COR-L47 (cell line): ENCODE data around the gene TPK1.

Experiments
- DNase-seq: peaks from one replicate; lab custom pipeline; 2025; lab: John Stamatoyannopoulos, UW

Gene TPK1

GRCh38 chr7:144528536-144529045 is 307.3 kb downstream of the TPK1 start:
- DNase-seq, result no peak

- no peak for DNase-seq
Measured at GRCh38 chr7:144527051-144527471, 308.8 kb downstream of the TPK1 start.

GRCh38 chr7:144525956-144526355 is 309.9 kb downstream of the TPK1 start:
- no peak for DNase-seq

- DNase-seq, result no peak
Measured at GRCh38 chr7:144524271-144524670, 311.6 kb downstream of the TPK1 start.

GRCh38 chr7:144523621-144524020 is 312.2 kb downstream of the TPK1 start:
- DNase-seq, result no peak

GRCh38 chr7:144519925-144520324 is 315.9 kb downstream of the TPK1 start:
- no peak for DNase-seq

GRCh38 chr7:144518360-144518759 is 317.5 kb downstream of the TPK1 start:
- no peak for DNase-seq

GRCh38 chr7:144517749-144518148 is 318.1 kb downstream of the TPK1 start:
- no peak for DNase-seq

GRCh38 chr7:144516729-144517525 is 318.9 kb downstream of the TPK1 start:
- DNase-seq, result no peak

- peak; percentile 57 for DNase-seq
Measured at GRCh38 chr7:144513334-144513733, 322.5 kb downstream of the TPK1 start.

GRCh38 chr7:144510621-144511020 is 325.2 kb downstream of the TPK1 start:
- DNase-seq, result no peak

GRCh38 chr7:144508702-144509101 is 327.2 kb downstream of the TPK1 start:
- no peak for DNase-seq

- DNase-seq, result no peak
Measured at GRCh38 chr7:144503215-144503614, 332.6 kb downstream of the TPK1 start.

- no peak for DNase-seq
Measured at GRCh38 chr7:144500225-144500624, 335.6 kb downstream of the TPK1 start.

GRCh38 chr7:144497282-144497681 is 338.6 kb downstream of the TPK1 start:
- no peak for DNase-seq

GRCh38 chr7:144494355-144494754 is 341.5 kb downstream of the TPK1 start:
- DNase-seq, result no peak

GRCh38 chr7:144489504-144489903 is 346.3 kb downstream of the TPK1 start:
- no peak for DNase-seq

- no peak for DNase-seq
Measured at GRCh38 chr7:144488977-144489376, 346.9 kb downstream of the TPK1 start.

GRCh38 chr7:144487901-144488300 is 348.0 kb downstream of the TPK1 start:
- DNase-seq, result no peak

GRCh38 chr7:144484445-144484844 is 351.4 kb downstream of the TPK1 start:
- DNase-seq, result no peak

- no peak for DNase-seq
Measured at GRCh38 chr7:144483189-144483588, 352.7 kb downstream of the TPK1 start.

- DNase-seq, result no peak
Measured at GRCh38 chr7:144481833-144482232, 354.0 kb downstream of the TPK1 start.

- DNase-seq, result no peak
Measured at GRCh38 chr7:144477348-144477747, 358.5 kb downstream of the TPK1 start.
